ENCODE results near the gene ALPI.

ALPI gene

DNA sequence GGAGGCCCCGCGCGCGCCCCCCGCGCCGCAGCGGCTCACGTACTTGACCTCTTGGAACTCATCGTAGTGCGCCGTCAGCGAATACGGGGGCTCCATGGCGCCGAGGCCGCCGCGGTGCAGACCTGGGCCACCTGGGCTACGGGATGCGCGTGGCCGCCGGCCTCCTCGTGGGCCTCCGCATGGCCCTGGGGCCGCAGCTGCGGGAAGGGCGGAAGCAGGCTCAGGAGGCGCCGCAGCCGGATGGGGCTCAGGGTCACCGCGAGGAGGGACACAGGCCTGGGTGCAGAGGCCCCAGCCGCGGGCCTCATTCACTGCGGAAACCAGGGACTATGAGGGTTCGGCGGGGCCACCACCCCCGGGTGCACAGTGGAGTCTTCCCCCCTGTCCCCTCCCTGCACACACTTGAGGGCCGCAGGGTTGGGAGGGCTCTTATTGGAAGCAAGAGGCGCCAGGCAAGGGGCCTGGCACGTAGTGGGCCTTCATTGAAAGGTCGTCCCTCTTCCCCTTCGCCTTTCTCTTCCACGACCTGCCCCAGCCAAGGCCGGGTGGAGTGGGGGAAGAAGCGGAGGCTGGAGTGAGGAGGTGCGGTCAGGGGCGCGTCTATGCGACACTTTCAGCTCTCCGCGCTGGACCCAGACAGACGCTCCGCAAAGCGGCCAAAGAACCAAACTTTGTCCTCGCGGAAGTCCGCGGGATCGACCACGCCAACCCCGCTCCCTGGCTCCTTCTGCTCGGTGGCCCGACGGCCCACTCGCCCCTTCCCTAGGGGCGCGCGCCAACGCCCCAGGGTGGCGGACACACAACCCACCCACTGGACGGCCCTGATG, 30.8 kb downstream of the ALPI start:
- DNase-seq = no peak

DNA sequence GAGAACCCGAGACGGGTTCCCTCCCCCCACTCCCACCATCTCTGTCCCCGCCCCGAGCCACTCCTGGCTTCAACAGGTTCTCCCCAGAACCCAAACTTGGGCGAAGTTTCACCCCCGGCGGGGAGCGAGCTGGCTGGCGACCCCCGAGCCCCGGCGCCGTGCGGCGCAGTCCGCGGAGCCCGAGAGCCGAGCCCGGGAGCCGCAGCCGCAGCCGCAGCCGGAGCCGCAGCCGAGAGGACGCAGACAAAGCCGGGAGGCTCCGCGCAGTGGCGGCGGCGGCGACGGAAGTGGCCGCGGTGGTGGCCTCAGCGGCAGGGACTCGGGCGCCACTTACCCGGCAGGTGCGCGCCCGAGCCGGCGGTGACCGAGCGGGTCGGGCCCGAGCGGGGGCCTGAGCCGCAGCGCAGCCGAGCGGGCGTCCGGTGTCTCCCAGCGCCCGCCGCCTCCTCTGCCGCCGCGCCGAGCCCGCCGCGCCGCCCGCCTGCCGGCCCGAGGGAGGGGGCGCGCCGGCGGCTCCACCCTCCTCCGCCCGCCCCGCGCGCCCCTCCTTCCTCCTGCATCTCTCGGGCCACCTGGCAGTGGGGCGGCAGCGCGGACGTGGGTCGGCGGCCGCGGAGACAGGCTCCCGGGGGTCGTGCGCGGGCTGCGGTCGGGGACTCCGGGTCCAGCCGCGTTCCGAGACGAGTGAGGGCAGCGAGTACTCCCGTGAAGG, 31.6 kb downstream of the ALPI start, which contains the start of gene ECEL1:
Gene ECEL1 (minus strand): TSS at position 450 of the 712 bp plus-strand sequence. CDS start 1,181 bp downstream, outside the sequence.
- DNase-seq = no peak

DNA sequence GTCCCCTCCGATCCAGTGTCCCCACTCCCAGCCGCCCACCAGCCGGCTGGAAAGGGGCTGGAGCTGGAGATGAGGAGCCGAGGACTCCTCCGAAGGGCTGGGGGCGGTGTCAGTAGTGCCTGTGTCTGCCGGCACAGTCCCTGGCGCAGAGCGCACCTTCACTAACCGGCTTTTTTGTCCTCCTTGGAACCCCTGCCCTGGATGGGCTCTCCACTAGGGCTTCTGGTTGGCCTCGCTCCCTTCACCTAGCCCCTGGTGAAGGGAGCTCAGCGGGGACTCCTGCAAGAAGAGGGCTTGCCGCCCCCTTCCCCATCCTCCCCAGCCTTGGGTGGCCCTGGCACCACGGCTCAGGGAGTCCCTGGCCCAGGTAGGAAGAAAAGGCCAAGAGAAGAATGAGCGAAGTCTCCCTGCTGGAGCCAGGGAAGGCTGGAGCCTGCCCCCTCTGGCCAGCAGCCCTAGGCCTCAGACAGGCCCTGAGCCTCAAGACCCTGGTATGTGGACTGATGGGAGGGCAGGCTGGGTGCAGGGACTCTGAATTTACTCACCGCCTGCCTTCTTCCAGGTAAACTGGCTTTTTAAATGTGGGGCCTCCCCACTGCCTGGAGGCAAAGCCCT, 32.3 kb downstream of the ALPI start:
- DNase-seq = no peak

DNA sequence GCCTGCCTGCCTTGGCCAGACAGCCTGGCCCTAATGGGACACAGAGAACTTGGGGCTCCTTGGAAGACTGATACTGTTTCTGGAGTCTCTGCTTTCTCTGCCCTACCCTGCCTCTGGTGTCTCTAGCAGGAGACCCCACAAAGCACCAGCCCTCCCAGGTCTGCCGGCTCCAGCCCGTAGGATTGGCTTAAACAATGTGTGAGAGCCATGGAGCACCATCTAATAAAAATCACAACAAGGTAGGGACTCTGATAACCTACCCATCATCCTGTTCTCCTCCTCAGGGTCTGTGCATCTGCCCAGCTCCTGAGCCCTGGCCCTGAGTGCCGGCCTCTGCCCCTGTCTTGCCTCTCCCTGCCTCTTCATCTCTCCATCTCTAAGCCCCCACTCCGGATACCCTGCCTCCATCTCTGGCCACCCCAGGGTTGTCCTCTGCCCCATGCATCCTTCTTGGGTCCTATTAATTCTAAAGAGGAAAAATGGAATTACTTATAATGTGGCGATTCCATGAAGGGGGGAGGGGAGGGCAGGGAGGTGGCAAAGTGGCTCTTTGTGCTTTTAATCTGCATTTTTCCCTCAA, 32.9 kb downstream of the ALPI start:
- no peak for DNase-seq

DNA sequence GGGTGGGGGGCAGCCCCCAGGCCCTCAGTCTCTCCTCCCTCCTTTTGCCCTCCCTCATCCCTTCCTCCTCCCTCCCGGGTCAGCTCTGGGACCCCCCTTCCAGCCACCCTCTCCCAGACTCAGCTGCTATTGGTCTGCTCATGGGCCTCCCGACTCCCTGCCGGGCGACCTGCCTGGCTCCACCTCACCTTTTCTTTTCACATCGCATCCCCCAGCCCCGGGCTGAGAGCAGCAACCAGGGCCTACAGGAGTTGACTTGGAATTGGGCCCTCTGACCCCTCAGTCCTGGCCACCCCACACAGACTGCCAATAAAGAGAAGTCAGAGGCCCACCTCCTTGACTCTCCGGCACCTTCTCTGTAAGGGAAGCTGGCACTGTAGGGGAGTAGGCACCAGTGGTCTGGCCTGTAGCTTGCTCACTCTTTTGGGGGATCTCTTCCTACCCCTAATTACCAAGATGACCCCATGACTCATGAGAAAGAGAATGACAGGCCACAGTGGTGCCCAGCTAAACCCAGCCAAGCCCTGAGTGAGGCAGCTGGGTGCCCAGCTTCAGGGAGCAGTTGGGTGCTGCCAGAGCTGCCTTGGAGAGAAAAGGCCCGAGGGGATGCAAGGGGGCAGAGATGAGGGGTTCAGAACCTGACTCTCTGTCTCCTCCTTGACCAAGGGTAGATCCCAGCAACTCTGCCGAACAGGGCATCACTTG, 33.7 kb downstream of the ALPI start:
- no peak for DNase-seq

DNA sequence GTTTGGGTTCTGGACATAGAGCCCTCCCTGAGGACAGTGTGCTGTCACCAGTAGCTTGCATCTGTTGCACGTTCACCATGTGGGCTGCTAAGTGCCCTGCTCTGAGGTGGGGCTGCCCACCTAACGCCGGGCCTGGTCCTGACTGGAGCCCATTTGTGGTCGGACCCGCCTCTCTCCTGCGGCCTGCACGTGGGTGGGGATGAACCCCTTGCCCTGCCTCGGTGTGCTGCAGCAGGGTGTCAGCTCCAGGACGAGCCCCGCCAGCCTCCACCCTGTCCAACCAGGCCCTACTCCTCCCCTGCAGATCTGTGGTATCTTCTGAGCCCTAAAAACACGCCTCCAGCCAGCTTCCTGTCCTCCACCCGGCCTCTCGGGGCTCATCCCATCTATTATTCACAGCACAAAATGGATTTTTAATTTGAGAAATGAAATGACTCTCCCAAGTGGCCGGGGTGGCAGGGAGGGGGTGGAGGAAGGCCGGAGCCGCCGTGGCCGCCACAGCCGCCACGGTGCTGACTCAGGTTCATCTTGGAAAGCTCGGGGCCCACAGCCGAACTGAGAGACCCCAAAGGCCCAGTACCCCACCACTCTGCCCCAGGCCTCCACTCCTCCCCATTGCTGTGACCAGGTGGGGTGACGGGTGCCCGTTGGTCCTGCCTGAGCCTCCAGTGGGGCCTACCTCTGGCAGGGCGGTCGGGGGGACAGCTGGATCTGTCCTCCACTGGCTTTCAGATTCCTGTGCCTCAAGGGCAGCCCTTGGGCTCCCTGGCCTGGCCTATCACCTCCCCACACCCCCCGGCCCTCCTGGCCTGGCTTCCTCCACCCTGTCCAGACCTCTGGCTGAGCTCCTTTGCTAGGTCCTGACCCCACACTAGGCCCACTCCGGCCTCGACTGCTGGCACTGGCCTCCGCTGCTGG, 34.5 kb downstream of the ALPI start:
- DNase-seq = no peak

DNA sequence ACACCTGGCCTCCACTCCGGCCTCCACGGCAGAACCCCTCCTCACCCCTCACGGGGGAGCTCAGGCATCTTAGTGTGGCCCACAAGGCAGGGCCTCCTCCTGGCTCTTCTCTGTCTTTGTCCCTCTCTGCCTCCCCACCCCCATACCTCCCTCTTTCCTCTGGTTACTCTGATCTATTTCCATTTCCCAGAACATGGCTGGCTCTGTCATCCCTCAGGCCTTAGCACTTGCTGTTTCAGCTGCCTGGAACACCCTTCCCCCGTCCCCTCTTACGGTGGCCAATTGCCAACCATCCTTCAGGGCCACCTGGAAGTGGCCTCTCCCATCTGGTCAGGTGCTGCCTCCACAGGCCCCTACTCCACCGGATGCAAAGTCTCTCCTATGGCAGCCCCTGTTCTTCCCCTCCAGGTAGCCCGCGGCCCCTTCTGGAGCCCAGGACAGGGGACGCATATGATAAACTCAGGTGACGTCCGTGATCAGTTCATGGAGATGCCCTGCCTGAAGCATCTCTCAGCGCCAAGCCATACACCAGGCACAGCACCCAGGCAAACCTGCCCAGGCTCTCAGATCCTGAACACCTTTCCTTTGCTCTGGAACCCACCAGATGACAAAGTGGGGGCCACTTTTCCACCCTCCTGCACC, 35.3 kb downstream of the ALPI start:
- no peak for DNase-seq

DNA sequence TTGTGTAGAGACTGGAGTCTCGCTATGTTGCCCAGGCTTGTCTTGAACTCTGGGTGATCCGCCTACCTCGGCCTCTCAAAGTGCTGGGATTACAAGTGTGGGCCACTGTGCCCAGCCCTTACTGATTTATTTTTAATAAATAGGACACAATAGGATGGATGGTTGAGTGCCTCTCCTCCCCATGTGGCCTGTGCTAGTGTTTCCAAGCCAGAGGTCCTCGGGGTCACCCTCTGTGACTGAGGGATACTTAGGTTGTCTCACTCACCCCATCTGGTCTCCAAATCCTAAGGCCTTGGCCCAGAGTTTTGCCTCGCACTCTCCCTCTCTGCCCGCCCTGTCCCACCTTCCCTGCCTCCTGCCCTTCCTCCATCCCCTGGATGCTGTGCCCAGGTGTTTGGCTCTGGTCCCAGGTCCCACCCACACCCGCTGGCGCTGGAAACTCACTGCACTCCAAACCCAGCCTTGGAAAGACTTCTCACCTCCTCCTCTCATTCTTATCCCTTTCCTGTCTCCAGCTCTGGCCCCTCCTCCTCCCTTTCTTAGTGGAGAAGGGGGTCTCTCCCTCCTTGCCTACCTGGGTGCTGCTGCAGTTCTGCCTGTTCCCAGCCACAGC, 36.4 kb downstream of the ALPI start:
- DNase-seq = peak; percentile 16

DNA sequence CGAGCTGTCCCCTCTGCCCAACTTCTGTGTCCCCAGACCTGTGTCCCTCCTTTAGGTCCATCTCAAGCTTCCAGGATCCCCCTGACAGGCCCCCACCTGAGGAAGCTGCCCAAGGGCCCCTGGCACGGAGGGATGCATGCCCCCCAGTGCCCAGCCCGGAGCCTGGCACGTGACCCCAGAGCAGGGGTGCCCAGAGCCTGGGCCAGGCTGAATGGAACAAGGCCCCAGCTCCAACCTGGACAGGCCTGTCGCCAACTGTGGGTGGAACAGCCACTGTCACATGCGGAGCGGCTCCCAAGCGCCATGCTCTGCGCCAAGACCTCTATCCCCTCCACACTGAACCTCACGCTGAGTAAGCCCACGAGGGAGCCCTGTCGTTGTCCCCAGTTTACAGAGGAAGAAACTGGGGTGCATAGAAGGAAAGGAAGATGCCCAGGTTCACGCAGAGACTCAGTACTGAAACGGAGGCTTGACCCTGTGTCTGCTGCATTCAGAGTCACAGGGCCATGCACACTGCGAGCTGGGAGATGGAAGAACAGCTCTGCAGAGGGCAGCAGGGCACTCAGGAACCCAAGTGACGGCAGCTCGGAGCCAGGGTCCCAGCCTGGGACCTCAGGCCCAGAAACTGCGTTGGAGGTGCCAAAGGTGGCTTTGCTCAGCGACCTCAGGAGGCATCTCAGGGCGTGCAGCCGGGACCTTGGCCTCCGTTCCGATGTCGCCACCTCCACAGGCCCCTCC, 37.2 kb downstream of the ALPI start:
- no peak for DNase-seq

DNA sequence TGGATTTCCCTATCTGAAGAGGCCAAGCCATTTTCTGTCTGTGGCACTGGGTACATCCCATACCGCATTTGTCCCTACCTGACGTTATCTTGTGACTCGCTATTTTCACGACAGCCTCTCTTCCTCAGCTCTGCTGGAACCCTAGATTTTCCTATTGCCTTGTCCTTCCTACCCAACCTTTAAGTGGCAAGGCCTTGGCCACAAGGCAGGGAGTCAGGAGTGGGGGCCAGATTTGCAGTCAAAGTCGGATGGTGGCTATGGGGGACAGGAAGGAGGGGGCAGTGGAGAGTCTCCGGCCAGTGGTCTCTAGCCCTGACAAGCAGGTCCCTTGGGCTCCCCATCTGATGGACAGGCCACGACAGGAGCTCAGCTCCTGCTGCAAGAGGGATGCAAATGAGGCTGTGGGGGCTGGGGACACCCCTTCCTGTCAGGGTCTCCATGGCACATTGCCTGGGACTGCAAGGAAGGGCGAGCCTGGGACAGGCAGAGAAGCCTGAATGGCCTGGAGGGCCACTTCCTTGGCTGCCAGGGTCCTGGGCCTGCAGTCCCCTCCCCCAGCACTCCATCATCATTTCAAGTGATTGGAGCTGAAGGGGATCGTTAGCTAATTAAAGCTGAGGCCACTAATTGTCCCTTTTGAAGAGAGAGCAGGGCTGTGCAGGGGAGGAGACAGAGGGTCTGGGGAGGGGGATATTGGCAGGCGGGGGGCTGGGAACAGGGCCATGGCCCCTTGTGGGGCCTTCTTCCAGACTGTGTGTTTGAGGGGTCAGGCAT, 37.9 kb downstream of the ALPI start:
- DNase-seq = no peak

DNA sequence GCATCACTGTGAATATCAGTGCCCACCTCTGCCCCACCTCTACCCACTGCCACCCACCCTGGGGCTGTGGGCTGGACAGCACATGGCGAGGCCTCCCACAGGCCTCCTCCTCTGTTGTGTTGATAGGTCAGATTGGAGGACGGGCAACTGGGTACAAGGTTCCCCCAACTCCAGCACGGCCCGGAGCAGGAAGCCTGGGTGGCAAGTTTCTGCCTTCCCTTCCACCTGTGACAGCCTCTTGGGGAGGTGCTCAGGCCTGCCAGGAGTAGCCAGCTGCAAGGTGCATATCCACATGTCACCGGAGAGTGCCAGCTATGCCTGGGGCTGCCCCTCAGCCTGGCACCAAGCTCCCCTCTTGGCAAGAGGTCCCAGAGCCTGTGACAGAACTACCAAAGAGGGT, 38.6 kb downstream of the ALPI start:
- DNase-seq = no peak

DNA sequence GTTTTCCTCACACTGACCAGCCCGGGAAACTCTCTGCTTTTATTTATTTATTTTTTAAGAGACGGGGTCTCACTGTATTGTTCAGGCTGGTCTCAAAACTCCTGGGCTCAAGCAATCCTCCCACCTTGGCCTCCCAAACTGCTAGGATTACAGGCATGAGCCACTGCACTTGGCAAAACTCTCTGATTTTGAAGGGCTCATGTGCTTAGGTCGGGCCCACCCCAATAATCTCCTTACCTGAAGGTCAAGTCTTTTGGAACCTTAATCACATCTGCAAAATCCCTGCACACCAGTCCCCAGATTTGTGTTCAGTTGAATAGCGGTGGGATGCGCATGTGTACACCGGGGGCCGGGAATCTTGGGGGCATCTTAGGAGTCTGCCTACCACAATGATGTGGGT, 39.3 kb downstream of the ALPI start:
- DNase-seq = no peak

DNA sequence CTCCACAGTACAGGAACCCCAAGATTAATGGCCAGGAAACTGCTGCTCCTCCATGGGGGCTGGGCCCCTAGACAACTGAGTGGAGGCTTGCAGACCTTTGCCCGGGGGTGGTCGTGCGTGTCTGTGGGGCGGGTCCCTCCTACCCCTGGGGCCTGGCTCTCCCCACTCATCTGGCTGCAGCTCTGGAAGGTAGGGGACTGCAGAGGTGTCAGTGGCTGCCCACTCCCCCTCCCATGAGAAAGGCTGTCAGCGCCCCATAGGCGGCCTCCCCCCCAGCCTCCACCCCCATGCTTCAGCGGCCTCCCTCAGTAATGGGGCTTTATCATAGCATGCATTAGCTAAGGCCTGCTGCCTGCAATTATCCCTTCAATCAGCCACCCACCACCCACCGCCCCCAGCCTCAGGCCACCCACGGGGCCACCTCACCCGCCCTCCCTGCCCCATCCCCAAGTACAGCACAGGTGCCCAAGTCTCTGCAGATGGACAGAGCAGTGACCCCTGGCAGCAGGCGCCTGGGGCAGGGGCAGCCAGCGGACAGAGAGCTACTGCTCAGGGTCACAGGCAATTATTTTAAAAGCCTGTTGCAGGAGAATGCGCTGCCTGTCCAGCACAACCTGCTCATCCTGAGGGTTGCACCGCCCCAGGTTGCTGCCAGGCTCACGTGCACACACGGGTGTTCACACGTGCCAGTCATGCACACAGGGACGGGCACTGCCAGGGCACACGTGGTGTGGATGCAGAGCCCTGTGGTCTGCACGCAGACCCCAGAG, 40.7 kb downstream of the ALPI start:
- DNase-seq = no peak

DNA sequence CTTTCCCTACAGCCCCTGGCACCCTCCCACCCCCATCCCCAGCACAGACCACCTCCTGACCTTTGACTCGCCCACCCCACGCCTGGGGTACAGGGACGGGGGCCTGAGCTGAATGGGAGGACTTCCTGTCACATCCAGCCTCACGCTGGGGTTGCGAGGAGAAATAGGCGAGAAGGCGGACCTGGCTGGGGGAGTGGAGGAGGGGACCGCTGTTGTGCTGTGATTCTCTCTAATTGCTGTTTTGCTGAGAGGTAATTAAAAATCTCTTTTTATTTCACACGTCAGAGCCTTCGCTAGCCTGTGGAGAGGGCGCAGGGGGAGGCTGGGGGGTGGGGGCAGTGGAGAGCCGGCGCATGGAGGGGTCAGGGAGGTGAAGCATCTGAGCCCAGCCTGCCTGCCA, 41.4 kb downstream of the ALPI start:
- no peak for DNase-seq

DNA sequence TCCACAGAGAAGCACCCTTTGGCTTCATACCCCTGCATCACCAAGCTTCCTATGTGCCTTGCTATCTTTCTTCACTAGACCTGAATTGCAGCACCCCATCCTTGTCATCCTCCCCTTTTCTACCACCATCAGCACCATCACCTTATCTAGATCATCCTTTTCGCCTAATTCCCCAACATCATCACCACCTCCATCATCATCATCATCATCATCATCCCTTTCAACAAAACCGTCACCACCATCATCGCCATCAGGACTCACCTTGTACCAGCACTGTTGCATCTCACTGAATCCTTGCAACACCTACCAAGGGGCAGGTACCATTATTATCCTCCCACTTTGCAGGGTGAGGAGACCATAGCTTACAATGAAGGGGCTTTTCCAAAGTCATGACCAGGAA, 42.5 kb downstream of the ALPI start:
- DNase-seq = no peak

DNA sequence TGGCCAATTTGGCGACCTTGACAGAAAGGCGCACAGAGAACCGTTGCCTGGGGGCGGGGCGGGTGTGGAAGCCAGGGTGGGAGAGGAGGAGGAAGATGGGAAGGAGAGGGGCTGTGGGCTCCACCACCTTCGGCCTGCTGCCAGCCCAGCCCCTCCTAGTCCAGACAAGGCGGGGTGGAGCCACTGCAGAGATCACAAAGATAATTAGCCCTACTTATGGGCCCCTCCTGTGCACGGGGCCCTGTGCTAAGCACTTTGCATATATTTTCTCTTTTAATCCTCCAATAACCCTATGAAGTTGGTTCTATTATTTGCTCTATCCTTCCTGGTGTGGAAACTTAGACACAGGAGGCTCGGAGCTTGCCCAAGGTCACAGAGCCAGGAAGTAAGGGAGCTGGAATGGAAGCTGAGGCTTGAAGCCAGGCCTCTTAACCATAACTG, 45.4 kb downstream of the ALPI start:
- no peak for DNase-seq

DNA sequence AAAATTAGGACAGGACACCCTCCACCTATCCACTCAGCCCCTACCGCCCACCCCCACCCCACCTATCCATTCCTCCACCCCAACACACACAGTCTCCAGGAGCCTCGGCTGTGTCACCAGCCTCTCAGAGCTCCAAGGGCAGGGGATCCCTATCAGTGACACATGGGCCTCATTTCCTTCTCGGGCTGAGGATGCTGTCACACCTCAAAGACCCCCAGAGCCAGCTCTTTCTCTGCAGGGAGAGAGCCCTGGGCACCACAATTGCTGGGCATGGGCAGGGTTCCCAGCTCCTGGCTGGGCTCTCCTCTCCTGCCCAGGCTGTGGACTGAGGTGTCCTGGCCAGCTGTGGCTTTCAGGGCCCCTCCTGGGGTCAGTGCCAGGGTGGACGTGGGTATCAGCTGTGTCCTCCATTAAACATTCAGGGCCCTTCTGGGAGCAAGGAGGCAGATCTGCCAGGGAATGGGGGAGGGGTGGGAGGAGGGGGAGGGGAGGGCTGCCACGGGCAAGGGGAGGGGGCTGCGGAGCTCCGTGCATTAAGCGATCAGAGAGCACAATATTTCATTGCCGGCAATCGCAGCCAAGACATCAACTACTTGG, 45.9 kb downstream of the ALPI start:
- no peak for DNase-seq

DNA sequence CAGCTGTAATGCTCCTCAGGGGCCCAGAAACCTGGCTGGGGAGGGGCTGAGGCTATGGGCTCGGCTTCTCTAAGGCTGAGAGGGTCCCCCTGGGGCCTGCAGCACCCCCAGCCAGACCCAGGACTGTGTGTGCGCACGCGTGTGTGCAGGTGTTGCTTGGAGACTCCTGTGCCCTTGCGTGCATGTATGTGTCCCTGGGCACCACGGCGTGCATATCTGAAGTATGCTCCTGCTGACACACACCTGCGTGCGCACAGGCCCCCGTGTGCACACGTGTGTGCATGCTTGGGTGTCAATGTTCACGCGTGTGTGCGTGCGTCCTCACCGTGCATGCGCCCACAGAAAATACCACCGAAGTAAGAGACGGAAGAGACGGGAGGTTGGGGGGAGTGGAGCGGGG, 46.6 kb downstream of the ALPI start:
- DNase-seq = no peak
